GM19452 (cell line): ENCODE results near the gene OR2S2.

Source experiments
- ATAC-seq: cut with Tn5 transposase; IDR thresholded peaks from one replicate; pipeline ENCODE4 v1.9.1; 2021; ENCODE audit not compliant: unreplicated experiment

The OR2S2 gene

DNA sequence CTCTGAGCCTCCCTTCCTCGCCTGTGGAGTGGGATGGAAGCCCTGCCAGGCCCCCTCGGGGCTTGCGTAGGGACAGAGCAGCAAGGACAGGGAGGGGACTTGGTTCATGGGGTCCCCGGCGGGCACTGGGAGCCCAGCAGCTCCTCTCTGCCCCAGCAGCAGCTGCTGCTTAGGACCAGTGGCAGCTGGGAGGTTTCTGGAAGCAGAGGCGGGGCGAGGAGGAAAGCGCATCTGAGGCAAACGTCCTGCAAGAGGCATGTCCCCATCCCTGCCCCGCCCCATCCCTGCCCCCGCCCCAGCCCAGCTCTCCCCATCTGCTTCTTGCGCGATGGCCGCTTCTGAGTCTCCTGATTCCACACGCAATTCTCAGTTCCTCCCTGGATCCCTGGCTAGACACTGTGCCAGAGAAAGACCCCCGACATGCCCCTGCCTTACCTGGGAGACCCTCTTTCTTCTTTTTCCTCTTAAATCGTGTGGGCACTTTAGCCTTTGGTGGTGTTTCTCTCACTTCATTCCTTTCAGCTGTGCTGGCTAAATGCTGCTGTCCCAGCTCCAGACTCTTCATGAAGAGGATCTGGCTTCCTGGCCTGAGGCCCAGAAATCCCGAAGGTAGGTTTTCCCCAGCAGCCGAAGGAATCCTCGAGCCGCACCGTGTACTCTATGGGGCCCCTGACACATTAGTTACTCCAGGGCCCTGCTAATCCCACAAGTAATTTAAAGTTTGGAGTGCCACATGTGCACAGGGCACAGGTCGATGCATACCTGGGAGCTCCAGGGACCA, 4.4 kb upstream of the OR2S2 start:
- ATAC-seq = no peak

DNA sequence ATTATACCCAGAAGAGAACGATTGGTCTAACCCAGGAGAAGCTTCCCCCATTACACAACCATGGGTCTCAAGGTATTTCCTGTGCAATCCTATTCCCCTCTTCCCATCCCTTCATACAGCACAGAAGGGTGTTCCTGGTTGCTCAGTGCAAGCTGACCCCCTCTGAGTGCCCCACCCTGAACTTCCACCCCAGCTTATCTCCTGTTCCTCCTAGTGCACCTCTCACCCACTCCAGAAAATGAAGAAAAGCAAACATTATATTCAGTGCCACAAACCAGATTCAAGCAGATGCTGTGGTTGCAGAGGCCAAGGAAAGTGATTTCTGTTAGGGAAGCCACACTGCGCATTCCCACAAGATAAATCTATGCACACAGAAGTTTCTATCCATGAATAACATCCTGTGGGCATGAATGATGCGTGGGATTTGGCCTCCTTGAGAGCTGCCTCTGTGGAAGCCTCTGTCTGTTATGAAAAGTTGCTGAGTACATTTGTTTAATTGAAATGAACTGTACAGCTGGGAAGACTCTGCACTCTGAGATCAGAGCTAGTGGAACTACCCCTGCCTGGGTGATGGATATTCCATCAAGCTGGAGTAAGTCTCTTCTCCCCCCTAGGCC, 2.2 kb upstream of the OR2S2 start:
- no peak for ATAC-seq

DNA sequence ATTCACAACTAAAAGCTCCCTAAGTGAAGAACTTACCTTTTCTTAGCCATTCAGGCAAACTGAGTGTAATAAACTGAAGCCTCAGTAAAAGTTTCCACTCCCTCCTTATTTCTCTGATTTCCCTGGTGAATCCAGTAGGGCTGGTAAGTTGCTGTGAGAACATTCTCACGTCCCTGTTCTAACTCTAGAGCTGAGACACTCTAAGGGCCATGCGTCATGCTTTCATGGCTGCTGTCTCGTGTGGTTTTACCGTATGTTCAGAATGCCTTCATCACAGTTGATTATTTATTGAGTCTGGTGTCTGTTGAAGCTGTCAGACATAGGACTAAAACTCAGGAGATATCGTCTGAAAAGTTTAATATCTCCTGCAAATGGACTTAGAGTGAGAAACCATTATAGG, 1.3 kb downstream of the OR2S2 start:
- ATAC-seq = no peak

DNA sequence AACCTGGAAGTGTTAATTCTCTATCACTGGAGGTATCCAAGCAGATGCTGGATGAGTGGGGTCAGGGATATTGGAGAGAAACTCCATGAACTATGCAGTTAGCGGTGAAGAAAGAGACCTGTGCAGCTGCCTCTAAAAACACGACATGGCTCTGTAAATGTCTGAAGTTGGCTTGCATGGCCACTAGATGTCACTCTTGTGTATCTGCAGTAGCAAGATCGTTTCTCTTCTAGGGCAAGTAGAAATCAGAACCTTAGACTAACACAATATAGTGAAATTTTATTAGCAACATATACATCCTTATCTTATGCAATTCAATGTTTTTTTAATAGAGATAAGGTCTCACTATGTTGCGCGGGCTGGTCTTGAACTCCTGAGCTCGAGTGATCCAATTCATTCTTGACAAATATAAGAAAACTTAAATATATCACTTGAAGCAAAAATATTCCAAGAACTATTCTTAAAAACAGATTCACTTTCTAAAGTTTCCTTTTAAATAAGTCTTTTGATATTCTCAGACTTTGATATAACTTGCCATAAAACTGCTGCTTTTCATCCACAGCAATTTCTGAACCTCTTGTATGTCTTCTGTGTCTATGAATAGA, 2.9 kb downstream of the OR2S2 start:
- ATAC-seq = no peak

DNA sequence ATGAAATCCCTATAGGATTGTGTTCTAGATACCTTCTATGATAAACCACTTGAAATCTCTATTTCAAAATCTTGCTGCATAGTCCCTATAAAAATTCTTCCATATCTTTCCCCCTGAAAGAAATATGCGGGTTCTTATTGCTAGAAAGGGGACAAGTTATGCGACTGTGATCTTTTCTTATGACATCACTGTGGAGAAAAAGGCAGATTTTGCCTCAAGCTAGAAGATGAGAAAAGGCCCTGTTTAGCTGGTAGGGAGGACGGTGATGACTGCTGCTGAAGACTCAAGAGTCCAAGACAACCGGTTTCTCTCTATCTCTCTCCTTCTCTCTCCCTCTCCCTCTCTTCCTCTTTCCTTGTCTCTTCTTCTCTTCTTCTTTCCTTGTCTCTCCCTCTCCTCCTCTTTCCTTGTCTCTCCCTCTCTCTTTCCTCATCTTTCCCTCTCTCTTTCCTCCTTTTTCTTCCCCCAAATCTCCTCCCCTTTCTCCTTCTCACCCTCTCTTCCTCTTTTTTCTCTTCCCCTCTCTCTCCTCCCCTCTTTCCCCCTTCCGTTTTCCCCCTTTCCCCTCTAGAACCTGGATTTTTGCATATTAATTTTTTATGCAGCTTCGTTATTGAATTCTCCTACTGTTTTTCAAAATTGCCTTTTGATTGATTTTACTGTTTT, 5.3 kb downstream of the OR2S2 start:
- no peak for ATAC-seq

- no peak for ATAC-seq
Observed at GRCh38 chr9:35951736-35952135, 6.2 kb downstream of the OR2S2 start.

- no peak for ATAC-seq
Observed at GRCh38 chr9:35948901-35949318, 9.0 kb downstream of the OR2S2 start.

GRCh38 chr9:35948451-35948850, 9.5 kb downstream of the OR2S2 start:
- ATAC-seq = no peak

DNA sequence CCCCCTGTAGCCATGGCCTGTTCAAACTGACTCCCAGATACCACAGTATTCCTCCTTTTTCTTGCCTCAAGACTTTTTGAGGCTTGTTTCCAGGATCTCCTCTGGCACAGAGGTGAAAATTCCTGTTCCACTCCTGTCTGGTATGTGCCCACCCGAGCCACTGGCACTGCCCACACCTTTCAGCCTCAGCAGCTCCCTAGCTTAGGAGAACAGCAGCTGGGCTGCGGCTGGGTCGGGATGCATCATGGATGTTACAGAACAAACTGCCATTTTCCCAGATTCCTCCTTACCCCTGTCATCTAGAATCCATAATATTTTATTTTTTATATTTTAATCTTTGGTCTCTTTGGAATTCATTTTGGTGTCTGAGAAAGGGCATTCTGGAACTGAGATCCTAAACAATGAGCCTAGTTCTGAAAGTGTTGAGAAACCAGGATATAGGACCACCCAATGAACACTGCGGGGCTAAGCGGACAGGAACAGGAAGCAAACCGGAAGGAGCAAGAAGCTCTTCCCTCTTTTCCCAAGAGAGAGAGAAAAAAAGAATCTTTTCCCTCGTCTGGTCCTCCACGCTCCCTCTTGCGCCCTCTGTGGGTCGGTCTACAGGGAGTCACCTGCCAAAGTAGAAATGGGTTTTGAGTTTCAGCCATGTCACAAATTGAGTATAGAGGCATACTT, 12.5 kb downstream of the OR2S2 start:
- ATAC-seq = no peak

- ATAC-seq = no peak
Observed at GRCh38 chr9:35944841-35945240, 13.1 kb downstream of the OR2S2 start.

GRCh38 chr9:35944173-35944572, 13.8 kb downstream of the OR2S2 start:
- ATAC-seq = no peak

- no peak for ATAC-seq
Observed at GRCh38 chr9:35942286-35942685, 15.7 kb downstream of the OR2S2 start.

DNA sequence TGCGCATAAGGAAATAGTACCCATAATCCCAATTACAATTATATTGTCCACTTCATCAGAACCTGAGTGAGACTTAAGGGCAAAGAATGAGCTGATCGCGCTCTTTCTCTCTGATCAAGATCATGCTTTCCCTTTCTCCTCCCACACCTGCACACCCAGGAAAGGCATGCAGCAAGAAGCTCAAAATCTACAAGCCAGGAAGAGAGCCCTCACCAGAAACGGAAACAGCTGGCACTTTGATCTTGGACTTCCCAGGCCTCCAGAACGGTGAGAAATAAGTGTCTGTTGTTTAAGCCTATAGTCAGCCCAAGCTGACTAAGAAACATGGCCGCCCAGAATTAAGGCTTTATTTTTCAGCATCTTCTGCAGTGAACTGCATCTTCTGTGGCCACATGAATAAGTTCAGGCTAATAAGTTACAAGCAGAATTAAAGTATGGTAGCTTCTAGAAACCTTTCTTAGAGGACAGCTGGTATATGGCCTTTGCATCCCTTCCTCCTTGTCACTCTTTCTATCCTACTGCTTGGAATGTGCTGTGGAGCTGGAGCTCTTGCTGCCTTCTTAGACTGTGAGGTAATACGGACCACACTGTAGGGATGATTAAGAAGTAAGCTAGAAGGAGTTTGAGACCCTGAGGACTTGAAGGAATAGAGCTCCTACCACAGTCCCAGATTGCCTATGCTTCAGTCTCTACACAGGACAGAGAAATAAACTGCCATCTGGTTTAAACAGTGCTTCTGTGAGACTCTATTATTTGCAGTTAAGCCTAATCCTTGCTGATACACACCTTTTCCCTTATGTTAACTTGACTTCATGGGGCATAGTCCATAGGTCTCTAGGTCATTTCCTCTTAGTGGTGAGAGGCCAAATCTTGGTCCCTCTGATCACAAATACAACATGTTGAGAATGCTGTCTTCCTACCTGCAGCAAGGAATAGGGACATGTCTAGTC, 17.2 kb downstream of the OR2S2 start:
- ATAC-seq = no peak

GRCh38 chr9:35939679-35940250, 18.2 kb downstream of the OR2S2 start:
- no peak for ATAC-seq

DNA sequence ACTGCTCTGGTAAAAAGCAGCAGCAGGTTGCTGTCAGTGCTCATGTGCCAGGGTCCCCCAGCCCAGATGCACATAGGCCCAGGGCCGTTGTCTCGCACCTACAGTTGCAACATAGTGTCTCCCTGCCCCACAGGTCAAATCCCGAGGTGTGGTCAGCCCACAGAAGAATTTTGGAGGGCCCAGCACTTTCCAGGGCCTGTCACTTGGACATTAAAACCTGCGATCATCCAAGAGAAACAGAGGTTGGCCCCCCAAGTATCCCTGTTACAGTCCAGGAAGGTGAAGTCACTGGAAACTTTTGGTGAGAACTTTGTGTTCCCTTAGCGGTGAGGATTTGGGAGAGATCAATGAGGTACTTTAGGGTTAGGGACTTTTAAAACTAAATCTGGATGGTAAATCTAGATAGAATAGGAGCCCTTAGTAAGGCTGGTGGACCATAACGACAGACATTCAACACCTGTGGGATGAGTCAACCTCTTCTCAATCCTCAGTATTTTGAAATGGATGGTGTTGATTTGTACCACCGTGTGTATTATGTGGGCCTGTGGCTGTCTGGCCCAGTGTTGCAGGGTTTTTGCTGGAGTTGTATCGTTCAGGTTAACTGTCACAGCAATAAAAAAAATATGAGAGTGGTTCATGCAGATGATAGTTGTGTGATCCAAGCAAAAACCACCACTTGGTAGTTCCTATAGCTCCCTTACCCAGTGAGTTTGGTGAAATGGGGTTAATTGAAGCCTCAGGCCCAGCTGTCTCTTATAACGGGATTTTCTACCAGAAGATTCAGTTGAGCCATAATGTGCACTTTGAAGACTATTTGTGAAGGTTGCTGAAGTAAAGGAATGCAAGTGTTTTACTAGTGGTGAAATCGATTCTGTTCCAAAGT, 19.2 kb downstream of the OR2S2 start:
- no peak for ATAC-seq

DNA sequence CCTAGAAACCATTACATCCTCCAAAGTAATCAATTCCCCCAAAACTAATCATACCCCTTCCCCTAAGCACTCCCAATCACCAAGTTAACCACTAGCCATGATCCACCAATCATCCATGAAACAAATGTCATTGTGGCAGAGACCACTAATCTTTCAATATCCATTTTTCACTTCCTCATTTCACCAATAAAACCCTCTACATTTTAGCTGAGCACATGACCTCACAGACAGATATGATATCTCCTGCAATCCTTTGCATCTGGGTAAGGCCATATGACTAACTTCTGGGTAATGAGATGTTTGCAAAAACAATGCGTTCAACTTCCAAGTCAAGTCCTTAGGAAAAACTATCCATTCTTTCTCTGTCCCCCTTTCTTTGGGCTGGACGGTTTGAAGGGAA, 20.7 kb downstream of the OR2S2 start:
- no peak for ATAC-seq

DNA sequence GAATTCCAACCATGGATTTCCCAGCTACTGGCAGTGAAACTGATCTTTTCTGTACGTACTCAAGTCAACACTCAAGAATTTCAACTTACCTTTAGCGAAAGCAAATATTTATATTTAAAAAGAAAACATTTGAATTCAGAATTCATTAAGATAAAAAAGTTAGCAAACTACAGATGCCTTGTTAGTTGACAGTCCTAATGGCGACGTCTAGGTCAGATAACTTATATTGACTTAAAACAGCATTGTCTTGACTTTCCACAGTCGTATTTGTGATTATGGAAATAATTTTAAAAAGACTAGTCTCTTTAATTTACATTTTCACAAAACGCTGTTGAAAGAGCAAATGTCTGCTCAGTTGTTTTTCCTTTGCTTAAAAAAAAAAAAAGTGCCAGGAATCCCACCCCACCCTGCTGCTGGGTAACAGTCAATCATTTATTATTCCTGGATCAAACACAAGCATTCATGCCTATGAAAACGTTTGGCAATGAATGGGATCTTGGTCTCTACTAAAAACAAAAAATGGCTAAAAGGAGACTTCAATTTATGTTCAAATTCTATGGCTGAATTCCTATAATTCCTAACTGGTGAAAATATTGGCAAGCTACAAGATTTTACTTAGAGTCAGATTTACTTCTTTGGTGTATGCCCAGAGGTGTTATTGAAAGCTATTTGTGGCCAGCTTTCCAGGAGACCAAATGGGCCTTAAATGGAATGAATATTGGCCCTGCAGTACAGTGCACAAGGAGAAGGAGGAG, 22.0 kb downstream of the OR2S2 start:
- no peak for ATAC-seq

DNA sequence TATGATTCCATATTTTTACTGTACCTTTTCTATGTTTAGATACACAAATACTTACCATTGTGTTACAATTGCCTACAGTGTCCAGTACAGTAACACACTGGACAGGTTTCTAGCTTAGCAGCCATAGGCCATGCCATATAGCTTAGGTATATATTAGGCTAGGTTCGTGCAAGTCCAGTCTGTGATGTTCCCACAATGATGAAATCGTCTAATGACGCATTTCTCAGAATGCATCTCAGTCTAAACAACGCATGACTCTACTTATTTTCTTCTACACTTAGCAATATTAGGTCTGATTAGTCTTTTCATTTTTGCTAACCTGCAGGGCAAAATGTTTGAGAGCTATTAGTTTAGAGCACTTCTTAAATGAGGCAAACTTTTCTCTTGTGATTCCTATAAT, 22.7 kb downstream of the OR2S2 start:
- no peak for ATAC-seq
